Neural crest cell (in vitro differentiated cells): ENCODE data around the gene IP6K3. TPM values are rescaled to one million over a fixed set of nuclear protein-coding genes. Genes with fewer than 3 reads are reported as not detected.

ENCODE experiments used
- DNase-seq: peaks from one replicate; pipeline ENCODE4 v3.0.0; 2021; ENCODE audit warnings: low read depth, mixed read lengths, low spot score
- H3K27ac Mint-ChIP-seq: one replicate; pipeline ENCODE4 v1.8.0; 2021; ENCODE audit warnings: mild to moderate bottlenecking, mixed read lengths; ENCODE audit not compliant: unreplicated experiment
- H3K27me3 Mint-ChIP-seq: 2 replicates; pipeline ENCODE4 v1.8.0; 2021; ENCODE audit warnings: low read depth, mild to moderate bottlenecking, mixed read lengths
- H3K36me3 Mint-ChIP-seq: 2 replicates; pipeline ENCODE4 v1.8.0; 2021; ENCODE audit warnings: low read depth, mild to moderate bottlenecking, mixed read lengths
- H3K4me1 Mint-ChIP-seq: 2 replicates; pipeline ENCODE4 v1.8.0; 2021; ENCODE audit warnings: mixed read lengths
- H3K4me3 Mint-ChIP-seq: one replicate; pipeline ENCODE4 v1.8.0; 2021; ENCODE audit warnings: mild to moderate bottlenecking, mixed read lengths
- H3K9me3 Mint-ChIP-seq: 2 replicates; pipeline ENCODE4 v1.8.0; 2021; ENCODE audit warnings: mixed read lengths
- total RNA-seq: library from RNA; stranded (reverse); gene quantifications from 2 replicates; pipeline ENCODE4 v1.2.1, GENCODE V29; 2021
- TF ChIP-seq, protein P1 (sequence below): fragments of 200-600 bp; sonication (generic); conservative IDR thresholded peaks from 2 replicates; pipeline ENCODE4 v1.5.0; 2021; ENCODE audit warnings: antibody characterized with exemption, mild to moderate bottlenecking

Gene IP6K3
- total RNA-seq, 1 donor from 2014 or later, result 0.72 TPM

DNA sequence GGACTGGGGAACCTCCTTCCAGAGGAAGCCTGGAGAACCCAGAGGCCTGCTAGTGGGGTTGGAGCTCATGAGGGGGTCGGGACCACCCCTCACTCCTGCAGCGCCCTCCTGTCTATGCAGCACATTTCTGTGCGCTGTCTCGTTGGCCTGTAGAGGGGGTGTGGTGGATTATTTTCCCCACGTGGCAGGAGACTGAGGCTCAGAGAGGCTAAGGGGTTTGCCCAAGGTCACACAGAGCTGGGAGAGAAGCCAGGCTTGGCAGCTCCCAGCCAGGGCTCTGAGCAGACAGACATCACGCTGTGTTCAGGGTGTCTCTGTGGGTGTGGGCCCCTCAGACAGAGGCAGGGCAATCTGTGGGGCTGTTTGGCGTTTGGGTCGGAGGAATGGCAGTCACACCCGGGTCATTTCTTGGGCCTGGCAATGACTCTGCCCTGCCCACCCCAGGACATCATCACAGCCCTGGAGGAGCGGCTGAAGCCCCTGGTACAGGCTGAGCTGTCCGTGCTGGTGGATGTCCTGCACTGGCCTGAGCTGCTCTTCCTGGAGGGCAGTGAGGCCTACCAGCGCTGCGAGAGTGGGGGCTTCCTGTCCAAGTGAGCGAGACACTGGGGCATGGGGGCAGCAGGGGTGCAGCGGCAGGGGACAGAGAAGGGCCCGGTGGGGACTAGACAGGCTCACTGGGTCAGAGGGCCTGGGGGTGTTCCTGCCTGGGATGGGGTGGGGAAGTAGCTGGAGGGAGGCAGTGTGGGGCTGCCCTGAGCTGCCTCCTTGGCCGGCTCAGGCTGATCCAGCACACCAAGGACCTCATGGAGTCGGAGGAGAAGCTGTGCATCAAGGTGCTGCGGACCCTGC, 62.9 kb downstream of the IP6K3 start:
- DNase-seq, result no peak
- Mint-ChIP-seq H3K9me3 (no peaks in the 10 kb centered on the region), H3K4me3 (no peak overlapping the region), H3K27ac (no peak overlapping the region), H3K4me1 (peaks cover 7% of the 10 kb centered on the region), H3K36me3 (peaks cover 5% of the 10 kb centered on the region), H3K27me3 (peaks cover 2% of the 10 kb centered on the region)
- TF ChIP-seq, protein P1, sequence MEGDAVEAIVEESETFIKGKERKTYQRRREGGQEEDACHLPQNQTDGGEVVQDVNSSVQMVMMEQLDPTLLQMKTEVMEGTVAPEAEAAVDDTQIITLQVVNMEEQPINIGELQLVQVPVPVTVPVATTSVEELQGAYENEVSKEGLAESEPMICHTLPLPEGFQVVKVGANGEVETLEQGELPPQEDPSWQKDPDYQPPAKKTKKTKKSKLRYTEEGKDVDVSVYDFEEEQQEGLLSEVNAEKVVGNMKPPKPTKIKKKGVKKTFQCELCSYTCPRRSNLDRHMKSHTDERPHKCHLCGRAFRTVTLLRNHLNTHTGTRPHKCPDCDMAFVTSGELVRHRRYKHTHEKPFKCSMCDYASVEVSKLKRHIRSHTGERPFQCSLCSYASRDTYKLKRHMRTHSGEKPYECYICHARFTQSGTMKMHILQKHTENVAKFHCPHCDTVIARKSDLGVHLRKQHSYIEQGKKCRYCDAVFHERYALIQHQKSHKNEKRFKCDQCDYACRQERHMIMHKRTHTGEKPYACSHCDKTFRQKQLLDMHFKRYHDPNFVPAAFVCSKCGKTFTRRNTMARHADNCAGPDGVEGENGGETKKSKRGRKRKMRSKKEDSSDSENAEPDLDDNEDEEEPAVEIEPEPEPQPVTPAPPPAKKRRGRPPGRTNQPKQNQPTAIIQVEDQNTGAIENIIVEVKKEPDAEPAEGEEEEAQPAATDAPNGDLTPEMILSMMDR, result no peak

DNA sequence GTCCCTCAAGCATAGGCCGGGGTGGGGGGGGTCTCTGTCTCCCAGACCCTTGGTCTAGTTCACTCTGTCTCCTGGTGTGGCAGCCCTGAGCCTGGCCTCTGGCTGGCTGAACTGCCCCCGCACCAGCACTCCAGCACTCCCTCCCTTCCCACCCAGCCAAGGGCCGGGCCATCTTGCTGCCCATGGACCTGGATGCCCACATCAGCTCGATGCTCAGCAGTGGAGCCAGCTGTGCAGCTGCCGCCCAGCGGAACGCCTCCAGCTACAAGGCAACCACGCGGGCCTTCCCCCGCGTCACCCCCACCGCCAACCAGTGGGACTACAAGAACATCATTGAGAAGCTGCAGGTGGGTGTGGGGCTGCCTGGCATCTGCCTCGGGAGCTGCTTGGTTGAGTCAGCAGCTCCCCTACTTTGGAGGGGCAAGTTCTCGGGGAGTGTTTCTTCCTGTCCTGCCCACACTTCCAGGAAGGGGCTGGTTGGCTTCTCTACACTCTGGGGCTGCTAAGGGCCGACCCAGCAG, 63.6 kb downstream of the IP6K3 start:
- DNase-seq, result no peak
- TF ChIP-seq, protein P1, result no peak
- Mint-ChIP-seq H3K4me1 (peaks cover 7% of the 10 kb centered on the region), H3K9me3 (no peaks in the 10 kb centered on the region), H3K36me3 (peaks cover 5% of the 10 kb centered on the region), H3K27me3 (peaks cover 2% of the 10 kb centered on the region), H3K27ac (no peak overlapping the region), H3K4me3 (no peak overlapping the region)

DNA sequence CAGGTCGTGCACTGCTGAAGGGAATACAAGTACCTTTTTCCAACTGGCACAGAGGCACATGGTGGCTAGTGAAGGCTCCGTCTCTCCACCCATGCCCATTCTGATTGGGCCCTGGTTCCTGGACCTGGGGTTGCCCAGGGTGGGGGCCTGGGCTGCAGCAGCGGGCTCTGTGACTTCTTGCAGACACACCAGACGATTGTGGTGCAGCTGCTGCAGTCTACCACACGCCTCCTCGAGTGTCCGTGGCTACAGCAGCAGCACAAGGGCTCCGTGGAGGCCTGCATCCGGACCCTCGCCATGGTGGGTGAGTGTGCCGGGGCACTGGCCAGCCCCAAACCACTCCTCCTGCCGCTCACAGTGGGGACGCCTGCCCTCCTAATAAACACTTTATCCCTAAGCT, 64.4 kb downstream of the IP6K3 start:
- Mint-ChIP-seq H3K4me3 (no peak overlapping the region), H3K27ac (no peak overlapping the region), H3K4me1 (peaks cover 10% of the 10 kb centered on the region), H3K36me3 (peaks cover 5% of the 10 kb centered on the region), H3K27me3 (peaks cover 2% of the 10 kb centered on the region), H3K9me3 (no peaks in the 10 kb centered on the region)
- DNase-seq, result no peak
- TF ChIP-seq, protein P1, result no peak

DNA sequence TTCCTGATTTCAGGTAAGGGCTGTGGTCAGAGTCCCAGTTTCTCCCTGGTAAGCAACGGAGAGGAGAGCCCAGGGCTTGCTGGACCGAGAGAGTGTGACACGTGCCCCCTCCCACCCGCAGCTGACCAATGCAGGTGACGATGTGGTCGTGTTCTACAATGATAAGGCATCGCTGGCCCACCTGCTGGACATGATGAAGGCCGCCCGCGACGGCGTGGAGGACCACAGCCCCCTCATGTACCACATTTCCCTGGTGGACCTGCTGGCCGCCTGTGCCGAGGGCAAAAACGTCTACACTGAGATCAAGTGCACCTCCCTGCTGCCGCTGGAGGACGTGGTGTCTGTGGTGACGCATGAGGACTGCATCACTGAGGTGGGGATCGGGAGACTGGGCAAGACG, 66.9 kb downstream of the IP6K3 start:
- no peaks in the 10 kb centered on the region for H3K9me3 Mint-ChIP-seq

DNA sequence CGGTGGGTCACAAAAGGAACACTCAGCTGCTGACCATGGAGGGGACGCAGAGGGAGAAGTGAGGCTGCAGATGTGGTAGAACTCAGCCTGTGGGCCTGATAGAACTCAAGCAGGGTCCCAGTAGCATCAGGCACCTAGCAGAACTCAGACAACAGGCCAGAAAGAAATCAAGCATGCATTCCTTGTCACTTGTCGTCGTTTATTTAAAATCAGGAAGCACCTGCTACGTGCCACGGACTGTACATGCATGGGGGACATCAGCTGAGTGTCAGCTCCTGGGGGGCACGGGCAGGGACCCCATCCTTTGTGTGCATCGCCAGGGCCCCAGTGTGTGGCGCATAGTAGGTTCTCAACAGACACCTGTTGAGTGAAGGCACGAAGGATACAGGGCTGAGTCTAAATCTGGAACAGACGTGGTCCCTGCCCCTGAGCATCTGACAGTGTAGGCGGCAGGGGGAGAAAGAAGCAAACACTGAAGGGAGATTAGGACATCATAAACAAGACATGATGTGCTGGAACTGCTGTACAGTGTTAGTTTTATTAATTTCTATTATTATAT, 67.7 kb downstream of the IP6K3 start:
- Mint-ChIP-seq H3K36me3 (peaks cover 3% of the 10 kb centered on the region), H3K4me1 (peaks cover 4% of the 10 kb centered on the region), H3K4me3 (no peak overlapping the region), H3K27me3 (no peaks in the 10 kb centered on the region), H3K27ac (no peak overlapping the region), H3K9me3 (no peaks in the 10 kb centered on the region)
- no peak for DNase-seq
- TF ChIP-seq, protein P1, result no peak

More for the DNA sequence above, 66.9 kb downstream of the IP6K3 start:
- peaks cover 4% of the 10 kb centered on the region for H3K4me1 Mint-ChIP-seq
- TF ChIP-seq, protein P1, result no peak
- H3K4me3 Mint-ChIP-seq, result no peak overlapping the region
- peaks cover 3% of the 10 kb centered on the region for H3K36me3 Mint-ChIP-seq
- DNase-seq, result no peak
- no peak overlapping the region for H3K27ac Mint-ChIP-seq
- no peaks in the 10 kb centered on the region for H3K27me3 Mint-ChIP-seq
